NCI-H82 (cell line): Measurements from ENCODE around the gene SRCAP.

Source experiments
- DNase-seq: peaks from one replicate; lab custom pipeline; 2025; lab: John Stamatoyannopoulos, UW

The SRCAP gene

DNA sequence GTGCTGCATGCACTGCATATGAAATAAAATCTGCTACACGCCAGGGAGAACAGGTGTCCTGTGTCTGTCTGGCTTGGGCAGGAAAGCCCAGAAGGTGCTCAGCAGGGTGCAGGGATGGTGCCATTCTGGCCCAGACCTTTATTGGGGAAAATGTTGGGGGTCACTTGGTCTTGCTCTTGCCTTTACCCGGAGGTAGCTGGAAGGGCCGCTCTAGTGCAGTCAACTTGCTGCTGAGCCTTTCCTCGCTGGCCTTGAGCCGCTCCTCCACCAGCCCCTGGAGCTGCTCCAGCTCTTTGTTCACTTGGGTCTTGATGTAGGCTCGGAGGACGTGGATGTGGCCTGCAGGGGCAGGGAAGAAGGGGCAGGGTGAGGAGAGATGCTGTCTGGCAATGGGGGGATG, 58.3 kb downstream of the SRCAP start:
- DNase-seq, result no peak

DNA sequence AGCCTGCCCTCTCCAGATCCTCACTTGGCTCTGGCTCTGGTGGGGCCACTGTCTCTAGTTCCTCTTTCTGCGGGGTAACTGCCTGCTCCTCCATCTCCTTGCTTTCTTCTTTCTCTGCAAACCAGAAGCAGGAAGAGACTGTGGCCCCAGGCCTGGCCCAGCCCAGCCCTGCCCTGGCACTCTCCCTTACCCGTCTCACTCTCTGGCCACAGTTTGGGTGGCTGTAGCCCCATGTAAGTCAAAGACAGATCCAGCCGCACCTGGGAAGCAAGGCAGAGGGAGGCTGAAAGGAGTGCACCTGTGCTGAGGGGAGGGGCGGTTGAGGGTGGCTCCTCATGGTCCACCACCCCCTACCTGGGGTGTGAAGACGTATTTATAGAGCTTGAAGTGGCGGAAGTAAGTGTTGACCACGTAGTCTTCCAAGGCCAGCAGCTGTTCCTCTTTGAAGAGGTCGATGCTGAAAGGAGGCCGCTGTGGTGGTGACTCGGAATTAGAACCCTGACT, 60.1 kb downstream of the SRCAP start:
- no peak for DNase-seq

DNA sequence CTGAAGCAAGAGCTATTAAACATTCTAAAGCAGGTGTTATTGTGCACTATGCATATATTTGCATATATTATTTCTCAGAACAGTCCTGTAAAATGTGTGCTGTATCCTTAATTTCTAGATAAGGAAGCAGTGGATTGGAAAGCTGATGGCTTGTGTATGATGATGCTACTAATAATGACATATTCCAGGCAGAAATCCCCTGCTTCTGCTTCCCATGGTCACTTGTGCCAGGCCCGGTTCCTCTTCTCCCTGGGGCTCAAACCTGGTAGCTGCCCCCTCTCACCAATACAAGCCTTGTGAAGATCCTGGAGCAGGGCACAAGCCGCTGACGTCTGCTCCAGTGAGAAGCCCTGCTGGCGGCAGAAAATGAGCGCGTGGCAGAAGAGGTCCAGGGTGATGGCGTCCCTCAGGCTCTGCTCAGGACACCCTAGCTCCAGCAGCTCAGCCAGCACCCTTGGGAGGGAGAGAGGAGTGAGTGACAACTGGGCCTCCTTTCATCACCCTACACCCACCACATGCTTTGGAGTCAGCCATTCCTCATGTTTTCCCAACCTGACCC, 61.1 kb downstream of the SRCAP start:
- no peak for DNase-seq

DNA sequence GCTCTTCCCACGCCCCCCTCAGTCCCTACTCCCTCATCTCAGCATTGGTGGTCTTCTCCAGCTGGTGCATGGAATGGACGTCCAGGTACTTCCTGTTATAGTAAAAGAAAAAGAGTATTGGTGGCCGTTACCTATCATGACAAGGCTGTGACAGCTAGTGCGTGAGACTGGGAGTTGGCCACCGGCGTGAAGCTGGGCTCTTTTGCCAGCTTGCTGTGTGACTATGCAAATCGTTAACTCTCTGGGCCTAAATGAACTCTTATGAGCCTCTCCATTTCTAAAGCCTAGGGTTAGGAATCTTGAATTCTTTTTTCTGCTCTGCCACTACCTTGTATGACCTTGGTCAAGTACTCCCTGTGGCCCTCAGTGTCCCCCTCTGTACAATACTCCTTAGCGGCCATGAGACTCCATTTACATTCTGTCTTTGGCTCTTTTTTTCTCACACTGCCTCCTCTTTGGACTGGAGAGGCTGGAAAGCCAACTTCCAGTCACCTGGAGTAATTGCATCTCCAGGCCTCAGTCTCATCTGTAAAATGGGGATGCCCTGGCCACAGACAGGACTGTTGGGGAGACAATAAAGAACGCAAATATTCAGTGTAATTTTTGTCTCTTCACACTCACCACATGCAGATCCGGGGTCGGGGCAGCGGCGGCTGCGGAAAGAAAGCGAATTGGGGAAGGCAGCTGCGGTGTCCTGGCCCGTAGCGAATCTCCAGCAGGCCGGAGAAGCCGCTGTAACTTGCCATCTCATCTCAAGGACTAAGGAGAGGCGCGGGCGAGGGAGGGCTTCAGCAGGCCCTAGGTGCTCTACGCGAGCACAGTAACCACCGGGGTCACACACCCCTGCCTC, 61.8 kb downstream of the SRCAP start:
- no peak for DNase-seq

DNA sequence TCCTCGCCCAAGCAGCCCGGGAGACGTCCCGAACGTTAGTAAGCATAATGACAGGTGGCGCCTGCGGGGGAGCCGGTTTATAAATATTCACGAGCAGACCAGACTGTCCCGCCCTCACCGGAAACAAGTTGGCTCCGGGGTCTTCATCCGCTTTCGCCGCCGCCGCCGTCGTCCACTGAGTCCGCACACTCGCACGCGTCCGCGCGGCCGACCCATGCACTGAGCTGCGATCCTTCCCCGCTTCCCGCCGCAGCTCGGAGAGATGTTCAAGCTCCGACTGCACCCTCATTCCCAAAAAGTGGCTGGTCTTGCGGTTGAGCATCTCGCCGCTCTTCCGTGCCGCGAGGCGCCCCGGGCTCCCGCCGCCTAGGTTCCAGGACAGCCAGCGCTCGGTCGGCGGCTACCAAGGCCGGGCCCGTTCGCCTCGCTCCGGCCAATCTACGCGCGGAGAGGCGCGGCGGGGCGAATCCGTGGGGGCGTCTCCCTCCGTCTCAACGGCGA, 62.5 kb downstream of the SRCAP start:
- peak; percentile 75 for DNase-seq

DNA sequence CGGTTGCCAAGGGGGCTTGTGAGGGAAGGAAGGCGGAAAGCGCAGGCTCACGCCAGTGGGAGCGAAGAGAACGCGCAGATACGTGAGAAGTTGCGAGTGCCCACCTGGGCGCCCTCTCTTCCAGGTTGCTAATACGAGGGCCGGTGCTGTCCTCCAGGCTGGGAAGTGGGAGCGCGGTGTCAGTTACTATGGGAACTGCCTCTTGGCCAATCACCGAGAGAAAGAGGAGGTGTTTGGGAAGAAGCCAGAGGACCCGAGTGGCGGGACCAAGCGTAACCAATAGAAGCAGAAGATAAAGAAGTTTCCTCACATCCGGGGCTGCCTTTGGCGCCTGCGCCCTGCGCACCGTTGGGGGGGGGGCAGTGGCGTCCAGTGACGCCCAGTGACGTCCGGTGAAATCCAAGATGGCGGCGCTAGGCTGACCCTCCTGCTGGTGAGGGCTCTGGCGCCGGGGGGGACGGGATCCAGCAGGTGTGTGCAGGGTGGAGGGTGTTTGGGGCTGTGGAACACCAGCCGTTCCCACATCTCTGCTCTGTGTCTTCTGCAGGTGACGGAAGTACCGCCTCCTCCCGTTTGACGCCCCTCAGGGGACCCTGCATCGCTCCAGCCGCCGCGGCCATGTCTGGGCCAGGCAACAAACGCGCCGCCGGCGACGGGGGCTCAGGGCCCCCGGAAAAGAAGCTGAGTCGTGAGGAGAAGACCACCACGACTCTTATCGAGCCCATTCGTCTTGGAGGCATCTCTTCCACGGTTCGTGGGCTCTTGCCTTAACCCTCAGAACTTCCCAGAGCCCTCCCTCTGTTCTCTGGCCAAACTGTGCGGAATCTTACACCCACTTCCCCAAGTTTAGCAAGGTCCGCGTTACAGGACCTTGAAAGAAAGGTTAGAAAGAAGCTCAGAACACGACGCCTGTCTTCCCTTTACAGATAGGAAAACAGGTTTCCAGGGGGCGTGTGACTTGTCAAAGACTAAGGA, 63.2 kb downstream of the SRCAP start, which contains the start of the genes CFAP119 and RNF40:
Gene CFAP119 (minus strand): TSS at position 135 of the 975 bp plus-strand sequence. CDS start 314 bp downstream, outside the sequence.
Gene RNF40 (plus strand): TSS at position 395 of the 975 bp plus-strand sequence. CDS start 224 bp downstream, at position 619.
- DNase-seq, result peak; percentile 98

DNA sequence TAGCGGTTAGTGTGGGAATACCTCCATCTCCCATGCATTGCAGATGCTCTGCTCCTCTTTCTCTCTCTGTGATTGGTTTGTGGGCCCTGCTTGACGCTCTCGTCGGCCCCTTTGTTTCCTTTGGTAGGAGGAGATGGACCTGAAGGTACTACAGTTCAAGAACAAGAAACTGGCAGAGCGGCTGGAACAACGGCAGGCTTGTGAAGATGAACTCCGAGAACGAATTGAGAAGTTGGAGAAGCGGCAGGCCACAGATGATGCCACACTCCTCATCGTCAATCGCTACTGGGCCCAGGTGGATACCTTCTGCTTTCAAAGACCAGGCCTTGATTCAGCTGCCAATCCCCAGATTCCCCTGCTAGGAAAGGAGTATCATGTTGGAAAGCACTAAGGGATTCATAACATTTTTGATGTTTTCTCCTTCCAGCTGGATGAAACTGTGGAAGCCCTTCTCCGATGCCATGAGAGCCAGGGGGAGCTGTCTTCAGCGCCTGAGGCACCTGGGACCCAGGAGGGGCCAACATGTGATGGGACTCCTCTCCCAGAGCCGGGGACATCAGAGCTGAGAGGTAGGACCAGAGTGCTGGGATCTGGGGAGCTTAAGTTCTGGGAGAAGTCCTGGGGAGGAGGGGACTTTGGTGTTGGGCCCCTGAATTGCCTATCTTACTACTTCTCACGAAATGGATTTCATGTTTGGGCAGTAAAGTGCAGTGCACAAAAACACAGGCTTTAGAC, 64.2 kb downstream of the SRCAP start:
- no peak for DNase-seq

DNA sequence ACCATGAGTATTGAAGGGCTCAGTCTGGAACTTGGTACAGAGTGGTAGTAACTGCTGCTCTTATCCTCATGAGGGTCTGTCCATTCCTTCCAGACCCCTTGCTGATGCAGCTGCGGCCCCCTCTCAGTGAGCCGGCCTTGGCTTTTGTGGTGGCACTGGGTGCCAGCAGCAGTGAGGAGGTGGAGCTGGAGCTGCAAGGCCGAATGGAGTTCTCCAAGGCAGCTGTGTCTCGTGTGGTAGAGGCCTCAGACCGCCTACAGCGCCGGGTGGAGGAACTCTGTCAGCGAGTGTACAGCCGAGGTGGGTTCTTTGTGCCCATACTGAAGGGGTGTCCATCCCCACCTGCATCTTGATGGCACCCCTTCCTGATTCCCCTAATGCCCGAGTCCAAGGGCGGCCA, 65.1 kb downstream of the SRCAP start:
- DNase-seq, result no peak

DNA sequence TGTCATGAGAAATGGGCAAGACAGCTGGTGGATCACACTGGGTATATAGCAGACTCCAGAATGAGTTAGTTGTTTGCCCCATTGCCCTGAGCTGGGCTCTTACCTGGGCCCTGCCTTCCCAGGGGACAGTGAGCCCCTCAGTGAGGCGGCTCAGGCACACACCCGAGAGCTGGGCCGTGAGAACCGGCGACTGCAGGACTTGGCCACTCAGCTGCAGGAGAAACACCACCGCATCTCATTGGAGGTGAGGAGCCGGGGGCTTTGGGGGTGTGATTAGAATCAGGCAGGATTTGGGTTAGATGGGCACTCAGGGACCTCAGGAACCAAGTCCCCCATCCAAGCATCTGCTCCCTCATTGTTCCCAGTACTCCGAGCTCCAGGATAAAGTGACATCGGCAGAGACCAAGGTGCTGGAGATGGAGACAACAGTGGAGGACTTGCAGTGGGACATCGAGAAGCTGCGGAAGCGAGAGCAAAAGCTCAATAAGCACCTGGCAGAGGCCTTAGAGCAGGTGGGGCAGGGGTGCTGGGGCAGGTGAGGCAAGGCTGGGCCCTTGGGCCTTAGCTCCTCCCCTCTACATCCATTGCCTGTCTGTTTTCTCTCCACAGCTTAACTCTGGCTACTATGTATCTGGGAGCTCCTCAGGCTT, 66.0 kb downstream of the SRCAP start:
- no peak for DNase-seq

DNA sequence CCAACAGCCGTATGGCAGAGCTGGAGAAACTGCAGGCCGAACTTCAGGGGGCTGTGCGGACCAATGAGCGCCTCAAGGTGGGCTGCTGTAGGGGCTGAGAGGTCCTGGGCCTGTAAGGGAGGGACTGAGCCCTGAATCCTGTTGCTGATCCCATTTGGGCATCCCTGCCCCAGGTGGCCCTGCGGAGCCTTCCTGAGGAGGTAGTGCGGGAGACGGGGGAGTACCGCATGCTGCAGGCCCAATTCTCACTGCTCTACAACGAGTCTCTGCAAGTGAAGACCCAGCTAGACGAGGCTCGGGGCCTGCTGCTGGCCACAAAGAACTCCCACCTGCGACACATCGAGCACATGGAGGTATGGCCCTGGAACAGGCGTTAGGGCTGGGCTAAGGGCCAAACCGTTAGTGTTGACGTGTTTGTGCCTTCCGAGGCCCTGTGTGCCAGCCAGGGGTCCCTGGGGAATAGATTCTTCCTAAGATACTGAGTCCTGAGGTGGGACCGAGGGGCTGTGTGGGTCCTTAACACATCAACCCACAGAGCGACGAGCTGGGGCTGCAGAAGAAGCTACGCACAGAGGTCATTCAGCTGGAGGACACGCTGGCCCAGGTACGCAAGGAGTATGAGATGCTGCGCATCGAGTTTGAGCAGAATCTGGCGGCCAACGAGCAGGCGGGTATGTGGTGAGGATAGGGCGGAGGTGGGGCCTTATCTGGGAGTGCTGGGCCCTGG, 67.4 kb downstream of the SRCAP start:
- DNase-seq, result no peak

DNA sequence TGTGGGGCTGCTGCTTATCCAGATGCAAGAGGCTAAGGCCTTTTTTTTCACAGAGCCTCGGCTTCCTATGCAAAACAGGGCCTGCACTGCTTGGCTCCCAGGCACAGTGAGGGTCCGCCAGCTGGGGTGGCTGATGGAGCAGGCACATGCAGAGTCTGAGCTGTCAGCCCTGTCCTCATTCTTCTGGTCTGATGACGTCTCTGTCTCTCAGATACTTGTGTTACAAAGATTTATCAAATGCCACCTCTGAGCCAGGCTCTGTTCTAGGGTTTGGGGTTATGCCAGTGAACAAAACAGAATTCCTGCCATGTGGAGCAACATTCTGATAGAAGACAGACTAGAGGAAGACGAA, 67.9 kb downstream of the SRCAP start:
- DNase-seq, result no peak

DNA sequence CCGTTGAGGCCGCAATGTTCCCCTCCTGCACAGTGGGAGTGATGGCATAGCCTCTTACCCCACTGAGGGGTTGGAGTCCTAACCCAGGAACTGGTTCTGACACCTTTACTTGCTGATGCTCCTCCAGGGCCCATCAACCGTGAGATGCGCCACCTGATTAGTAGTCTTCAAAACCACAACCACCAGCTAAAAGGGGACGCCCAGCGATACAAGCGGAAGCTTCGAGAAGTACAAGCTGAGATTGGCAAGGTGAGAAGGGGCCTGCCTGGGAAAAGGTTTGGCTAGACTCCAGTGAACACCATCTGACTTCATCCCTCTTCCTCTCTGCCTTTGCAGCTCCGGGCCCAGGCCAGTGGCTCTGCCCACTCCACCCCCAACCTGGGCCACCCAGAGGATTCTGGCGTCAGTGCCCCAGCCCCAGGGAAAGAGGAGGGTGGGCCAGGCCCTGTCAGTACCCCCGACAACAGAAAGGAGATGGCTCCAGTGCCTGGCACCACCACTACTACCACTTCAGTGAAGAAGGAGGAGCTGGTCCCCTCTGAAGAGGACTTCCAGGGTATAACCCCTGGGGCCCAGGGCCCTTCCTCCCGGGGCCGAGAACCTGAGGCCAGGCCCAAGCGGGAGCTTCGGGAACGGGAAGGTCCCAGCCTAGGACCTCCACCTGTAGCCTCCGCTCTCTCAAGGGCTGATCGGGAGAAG, 68.9 kb downstream of the SRCAP start:
- DNase-seq, result no peak

DNA sequence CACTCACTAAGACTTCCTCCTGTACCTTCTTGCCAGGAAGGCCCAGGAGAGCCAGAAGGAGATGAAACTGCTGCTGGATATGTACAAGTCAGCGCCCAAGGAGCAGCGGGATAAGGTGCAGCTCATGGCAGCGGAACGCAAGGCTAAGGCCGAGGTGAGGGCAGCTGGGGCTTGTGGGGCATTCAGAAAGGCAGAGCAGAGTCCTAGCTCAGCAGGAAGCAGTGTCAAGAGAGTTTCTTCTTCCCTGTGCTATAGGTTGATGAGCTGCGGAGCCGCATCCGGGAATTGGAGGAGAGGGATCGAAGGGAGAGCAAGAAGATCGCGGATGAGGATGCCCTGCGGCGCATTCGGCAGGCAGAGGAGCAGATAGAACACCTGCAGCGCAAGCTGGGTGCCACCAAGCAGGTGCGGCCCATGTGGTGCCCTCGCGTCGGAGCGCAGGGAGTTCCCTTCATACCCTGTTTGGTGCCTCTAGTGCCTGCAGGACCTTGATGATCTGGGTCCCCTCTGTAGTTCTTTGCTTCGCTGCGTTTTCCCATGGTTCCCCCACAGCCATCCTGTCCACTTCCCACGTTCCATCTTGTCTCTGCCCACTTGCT, 69.7 kb downstream of the SRCAP start:
- no peak for DNase-seq

DNA sequence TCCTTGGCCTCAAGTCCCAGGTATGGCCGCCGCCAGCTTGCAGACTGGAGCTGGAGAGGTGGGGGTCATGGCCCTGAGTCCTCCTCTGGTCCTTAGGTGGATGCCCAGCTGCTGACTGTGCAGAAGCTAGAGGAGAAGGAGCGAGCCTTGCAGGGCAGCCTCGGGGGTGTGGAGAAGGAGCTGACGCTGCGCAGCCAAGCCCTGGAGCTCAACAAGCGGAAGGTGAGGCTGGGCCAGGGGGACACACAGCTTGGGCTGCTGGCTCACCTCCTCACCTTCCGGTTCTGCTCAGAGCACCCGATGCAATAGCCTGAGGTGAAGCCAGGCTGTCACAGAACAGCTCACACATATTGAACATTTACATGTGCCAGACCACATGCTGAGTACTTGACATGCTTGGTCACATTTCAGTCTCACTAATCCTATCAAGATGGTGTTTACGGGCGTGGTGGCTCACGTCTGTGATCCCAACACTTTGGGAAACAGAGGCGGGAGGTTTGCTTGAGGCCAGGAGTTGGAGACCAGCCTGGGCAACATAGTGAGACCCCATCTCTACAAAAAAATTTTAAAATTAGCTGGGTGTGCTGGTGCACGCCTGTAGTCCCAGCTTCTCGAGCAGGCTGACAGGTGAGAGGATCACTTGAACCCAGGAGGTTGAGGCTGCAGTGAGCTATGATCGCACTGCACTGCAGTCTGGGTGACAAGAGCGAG, 70.6 kb downstream of the SRCAP start:
- DNase-seq, result no peak

DNA sequence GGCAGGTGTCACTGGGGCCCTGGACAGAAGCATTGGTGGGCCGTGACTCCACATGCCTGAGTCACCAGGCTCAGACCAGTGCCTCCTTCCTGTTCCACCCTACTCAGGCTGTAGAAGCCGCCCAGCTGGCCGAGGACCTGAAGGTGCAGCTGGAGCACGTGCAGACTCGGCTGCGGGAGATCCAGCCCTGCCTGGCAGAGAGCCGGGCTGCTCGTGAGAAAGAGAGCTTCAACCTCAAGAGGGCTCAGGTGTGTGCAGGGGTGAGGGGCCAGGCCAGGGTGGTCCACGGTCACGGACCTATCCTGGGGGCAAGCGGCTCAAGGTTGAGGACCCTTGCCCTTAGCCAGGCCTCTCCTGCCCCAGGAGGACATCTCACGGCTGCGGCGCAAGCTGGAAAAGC, 72.8 kb downstream of the SRCAP start:
- DNase-seq, result no peak

DNA sequence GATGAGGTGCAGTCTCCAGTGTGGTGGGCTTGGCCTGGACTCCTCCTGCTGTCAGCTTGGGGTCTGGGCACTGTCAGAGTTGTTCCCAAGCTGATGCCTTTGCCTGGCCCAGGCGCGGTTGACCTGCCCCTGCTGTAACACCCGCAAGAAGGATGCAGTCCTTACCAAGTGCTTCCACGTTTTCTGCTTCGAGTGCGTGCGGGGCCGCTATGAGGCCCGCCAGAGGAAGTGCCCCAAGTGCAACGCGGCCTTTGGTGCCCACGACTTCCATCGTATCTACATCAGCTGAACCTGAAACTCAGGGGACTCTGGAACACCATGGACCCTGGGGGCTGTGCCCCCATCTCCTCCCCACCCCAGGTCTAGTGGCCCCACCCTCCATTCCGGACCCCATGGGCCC, 74.9 kb downstream of the SRCAP start:
- no peak for DNase-seq

DNA sequence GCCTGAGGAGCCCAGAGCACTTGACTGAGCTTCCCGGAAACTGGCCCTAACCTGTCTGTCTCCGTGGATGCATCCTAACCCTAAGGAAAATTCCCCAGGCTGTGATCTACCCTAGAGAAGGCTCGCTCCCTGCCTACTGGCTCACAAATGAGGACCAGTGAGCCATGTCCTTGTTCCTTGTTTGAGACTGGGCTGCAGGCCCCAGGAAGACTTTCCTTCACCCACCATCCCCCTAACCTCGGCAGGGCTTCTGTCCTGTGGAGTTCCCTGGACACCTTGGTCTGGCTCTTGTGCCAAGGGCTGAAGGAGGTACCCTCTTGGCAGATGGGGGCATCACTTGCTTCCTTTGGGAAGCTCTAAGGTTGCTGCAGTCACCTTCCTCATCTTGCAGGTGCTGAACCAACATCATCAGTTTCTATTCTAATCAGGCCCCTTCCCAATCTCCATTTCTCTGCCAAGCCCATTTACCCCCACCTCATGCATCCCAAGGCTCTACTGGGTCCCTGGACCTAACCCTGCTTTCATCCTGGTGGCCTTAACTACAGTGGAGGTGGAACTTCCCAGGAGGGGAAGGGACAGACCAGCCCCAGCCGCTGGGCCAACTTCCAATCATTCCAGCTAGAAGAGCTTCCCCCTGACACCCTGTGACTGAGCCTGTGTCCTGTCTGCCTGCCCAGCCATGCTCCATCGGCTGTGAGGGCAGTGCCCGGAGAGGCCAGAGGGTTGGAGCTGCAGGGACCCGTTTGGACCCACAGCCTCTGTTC, 75.6 kb downstream of the SRCAP start:
- no peak for DNase-seq

DNA sequence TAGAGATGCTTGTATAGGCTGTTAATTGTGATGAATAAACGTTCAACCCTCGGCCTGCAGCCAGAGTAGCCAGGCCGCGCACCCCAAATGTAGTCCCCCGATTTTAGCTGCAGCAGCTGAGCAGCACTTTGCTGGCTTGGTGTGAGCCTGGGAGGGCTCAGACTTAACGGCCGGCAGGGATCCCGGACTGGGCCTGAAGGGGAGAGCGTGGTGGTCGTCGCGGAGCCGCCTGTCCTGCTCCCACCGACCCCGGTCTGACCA, 76.1 kb downstream of the SRCAP start:
- DNase-seq, result no peak
